ENCODE data around the gene PERCC1. TPM values are rescaled to one million over a fixed set of nuclear protein-coding genes. Genes with fewer than 3 reads are reported as not detected.

Gene PERCC1
- total RNA-seq, 4 donors from 2014 or later = not detected

DNA sequence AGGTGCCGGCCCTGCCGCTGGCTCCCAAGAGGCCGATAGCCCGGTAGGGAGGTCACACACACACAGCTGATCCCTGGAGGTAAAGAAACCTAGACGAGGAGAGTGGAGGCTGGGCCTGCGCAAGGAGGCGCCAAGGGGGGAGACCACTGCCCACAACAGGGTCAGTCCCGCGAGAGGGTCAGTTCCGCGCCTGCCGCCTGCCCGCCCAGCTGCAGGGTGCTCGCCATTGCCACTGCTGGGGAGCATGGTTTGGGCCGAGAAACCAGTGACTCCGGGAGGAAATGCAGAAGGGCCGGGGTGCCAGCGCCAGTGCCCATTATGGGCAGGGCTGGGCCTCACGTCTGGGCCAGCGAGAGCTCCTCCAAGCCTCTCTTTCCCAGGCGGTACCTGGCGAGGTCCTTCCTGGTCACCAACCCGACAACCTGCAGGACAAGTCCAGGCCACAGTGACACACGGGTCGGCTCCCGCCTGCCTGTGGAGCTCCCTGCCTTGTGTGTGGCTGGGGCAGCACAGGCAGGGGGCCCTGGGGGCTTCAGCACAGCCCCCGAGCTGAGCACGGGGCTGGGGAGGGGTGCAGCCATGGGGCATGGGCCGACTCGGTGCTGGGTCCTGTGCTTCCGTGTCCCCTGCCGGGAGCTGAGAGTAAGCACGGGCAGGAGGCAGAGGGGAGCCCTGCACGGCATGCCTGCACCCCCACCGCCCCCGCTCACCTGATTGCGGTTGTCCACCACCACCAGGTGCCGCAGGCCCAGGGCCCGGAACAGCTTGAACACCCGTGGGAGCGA lies 15.6 kb downstream of the PERCC1 start:
- Histone ChIP-seq H3K4me1 (no peaks in the 10 kb centered on the region), H3K36me3 (no peaks in the 10 kb centered on the region)

DNA sequence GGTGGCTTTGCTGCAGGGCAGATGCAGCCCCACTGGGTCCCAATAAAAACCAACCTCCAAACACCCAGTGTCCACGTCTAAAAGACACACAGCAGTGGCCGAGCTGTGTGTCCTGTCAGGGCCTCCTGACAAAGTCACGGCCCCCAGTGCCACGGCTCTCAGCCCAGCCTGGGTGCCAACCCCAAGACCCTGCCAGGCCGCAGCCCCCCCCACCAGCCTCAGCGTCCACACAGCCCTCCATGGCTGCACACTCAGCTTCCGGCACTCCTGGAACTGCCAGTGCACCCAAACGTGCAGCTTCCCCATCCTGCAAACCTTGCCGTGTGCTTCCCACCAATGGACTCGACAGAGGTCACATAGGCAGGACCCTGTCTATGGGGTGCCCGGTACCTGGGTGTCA lies 17.1 kb downstream of the PERCC1 start:
- Histone ChIP-seq H3K9me3 (no peaks in the 10 kb centered on the region), H3K27me3 (no peaks in the 10 kb centered on the region), H3K36me3 (no peaks in the 10 kb centered on the region), H3K27ac (no peak overlapping the region), H3K4me1 (no peaks in the 10 kb centered on the region), H3K4me3 (no peak overlapping the region)
- TF ChIP-seq, protein P1, sequence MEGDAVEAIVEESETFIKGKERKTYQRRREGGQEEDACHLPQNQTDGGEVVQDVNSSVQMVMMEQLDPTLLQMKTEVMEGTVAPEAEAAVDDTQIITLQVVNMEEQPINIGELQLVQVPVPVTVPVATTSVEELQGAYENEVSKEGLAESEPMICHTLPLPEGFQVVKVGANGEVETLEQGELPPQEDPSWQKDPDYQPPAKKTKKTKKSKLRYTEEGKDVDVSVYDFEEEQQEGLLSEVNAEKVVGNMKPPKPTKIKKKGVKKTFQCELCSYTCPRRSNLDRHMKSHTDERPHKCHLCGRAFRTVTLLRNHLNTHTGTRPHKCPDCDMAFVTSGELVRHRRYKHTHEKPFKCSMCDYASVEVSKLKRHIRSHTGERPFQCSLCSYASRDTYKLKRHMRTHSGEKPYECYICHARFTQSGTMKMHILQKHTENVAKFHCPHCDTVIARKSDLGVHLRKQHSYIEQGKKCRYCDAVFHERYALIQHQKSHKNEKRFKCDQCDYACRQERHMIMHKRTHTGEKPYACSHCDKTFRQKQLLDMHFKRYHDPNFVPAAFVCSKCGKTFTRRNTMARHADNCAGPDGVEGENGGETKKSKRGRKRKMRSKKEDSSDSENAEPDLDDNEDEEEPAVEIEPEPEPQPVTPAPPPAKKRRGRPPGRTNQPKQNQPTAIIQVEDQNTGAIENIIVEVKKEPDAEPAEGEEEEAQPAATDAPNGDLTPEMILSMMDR (IDR thresholded peaks at IDR 0.05) = no peak
- TF ChIP-seq POLR2A (IDR thresholded peaks at IDR 0.05) = no peak
- DNase-seq = no peak
- intact Hi-C loops (cut with DNase I; ENCODE audit: low total_unique reads) = no loop called here

More for the DNA sequence above, 15.6 kb downstream of the PERCC1 start:
- no peak overlapping the region for H3K4me3 ChIP-seq
- H3K27ac ChIP-seq = no peak overlapping the region
- no peaks in the 10 kb centered on the region for H3K27me3 ChIP-seq
- no peak for DNase-seq
- H3K9me3 ChIP-seq = no peaks in the 10 kb centered on the region
- intact Hi-C loops (cut with DNase I; ENCODE audit: low total_unique reads) = no loop called here
- TF ChIP-seq, protein P1 (IDR thresholded peaks at IDR 0.05) = no peak
- TF ChIP-seq POLR2A (IDR thresholded peaks at IDR 0.05) = no peak

DNA sequence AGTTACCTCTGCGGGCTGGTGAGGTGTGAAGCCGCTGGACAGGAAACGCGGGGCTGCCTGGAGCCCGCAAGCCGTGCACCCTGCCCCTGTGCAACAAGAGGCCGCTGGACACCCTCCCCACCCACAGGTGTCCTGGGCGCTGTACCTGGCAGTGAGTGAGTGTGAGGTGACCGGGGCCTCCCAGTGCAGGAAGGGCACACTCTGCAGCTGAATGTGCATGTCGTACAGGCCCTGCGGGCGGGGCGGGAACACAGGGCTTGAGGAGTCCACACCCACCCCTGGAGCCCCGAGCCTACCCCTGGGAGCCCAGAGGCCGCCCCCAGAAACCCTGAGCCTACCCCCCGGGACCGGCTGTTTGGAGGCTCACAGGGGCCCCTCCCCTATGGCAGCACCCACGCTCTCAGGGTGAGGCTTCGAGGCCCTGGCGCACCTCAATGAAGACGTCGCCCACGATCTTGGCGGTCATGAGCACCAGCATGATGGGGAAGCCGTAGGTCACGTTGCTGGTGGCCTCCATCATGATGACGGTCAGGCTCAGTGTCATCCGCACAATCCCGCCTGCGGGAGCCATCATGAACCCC lies 17.7 kb downstream of the PERCC1 start:
- Histone ChIP-seq H3K27ac (no peak overlapping the region), H3K4me1 (no peaks in the 10 kb centered on the region), H3K9me3 (no peaks in the 10 kb centered on the region), H3K27me3 (no peaks in the 10 kb centered on the region), H3K36me3 (no peaks in the 10 kb centered on the region), H3K4me3 (no peak overlapping the region)
- intact Hi-C loops (cut with DNase I; ENCODE audit: low total_unique reads) = no loop called here
- TF ChIP-seq POLR2A (IDR thresholded peaks at IDR 0.05) = no peak
- TF ChIP-seq, protein P1 (IDR thresholded peaks at IDR 0.05) = no peak
- no peak for DNase-seq

DNA sequence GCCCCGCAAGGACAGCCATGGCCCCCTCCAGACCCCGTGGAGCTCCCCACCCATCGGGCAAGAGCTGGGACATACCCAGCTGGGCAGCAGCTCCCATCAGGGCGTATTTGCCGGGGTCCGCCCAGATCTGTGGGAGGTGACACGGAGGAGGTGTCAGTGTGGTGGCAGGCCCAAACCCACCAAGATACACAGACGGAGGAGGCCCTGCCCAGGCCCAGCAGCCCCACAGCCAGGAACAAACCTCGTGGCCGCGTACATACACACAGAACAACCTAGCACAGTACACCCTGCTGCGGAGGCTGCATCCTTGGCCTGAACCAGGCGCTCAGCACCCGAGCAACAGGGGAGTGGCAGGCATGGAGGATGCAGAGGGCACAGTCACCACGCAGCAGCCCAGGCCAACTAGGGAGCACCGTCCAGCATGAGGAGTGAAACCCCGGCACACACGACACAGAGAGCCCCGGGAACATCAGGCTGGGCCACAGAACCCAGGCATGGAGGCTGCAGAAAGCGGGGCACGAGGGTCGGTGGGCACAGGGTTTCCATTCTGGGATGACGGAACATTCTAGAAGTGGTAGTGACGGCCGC lies 18.4 kb downstream of the PERCC1 start:
- no peaks in the 10 kb centered on the region for H3K4me1 ChIP-seq
- intact Hi-C loops (cut with DNase I; ENCODE audit: low total_unique reads) = no loop called here
- no peak for DNase-seq

More for the DNA sequence above, 18.4 kb downstream of the PERCC1 start:
- Histone ChIP-seq H3K27ac (no peak overlapping the region), H3K36me3 (no peaks in the 10 kb centered on the region), H3K9me3 (no peaks in the 10 kb centered on the region), H3K27me3 (no peaks in the 10 kb centered on the region), H3K4me3 (no peak overlapping the region)
- TF ChIP-seq, protein P1 (IDR thresholded peaks at IDR 0.05) = no peak
- no peak for TF ChIP-seq POLR2A (IDR thresholded peaks at IDR 0.05)
